ENCODE measurements around the gene DNAH7.

DNA sequence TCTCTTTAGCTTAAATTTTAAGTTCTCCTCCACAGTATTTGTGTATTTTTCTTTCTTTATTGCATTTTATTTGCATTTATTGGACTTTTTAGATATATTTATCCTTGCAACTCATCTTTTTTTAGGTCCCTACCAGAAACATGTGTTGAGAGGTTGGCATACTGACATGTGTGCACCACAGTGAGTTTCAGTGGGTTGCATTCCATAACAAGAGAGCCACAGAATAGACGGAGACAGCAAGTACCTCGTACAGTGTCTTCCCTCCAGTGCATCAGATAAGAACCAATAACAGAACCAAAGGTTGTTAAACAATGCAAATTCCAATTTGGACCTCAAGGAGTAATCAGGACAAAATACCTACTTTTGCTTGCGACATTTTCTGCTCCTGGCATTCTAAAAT, 111.9 kb downstream of the DNAH7 start:
- TF ChIP-seq EZH2 (IDR thresholded peaks at IDR 0.05; ENCODE audit: low read length): no peak
- TF ChIP-seq, protein P1, sequence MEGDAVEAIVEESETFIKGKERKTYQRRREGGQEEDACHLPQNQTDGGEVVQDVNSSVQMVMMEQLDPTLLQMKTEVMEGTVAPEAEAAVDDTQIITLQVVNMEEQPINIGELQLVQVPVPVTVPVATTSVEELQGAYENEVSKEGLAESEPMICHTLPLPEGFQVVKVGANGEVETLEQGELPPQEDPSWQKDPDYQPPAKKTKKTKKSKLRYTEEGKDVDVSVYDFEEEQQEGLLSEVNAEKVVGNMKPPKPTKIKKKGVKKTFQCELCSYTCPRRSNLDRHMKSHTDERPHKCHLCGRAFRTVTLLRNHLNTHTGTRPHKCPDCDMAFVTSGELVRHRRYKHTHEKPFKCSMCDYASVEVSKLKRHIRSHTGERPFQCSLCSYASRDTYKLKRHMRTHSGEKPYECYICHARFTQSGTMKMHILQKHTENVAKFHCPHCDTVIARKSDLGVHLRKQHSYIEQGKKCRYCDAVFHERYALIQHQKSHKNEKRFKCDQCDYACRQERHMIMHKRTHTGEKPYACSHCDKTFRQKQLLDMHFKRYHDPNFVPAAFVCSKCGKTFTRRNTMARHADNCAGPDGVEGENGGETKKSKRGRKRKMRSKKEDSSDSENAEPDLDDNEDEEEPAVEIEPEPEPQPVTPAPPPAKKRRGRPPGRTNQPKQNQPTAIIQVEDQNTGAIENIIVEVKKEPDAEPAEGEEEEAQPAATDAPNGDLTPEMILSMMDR (optimal IDR thresholded peaks at IDR 0.05 in 1 of 3, IDR thresholded peaks at IDR 0.05 in 1 of 3, conservative IDR thresholded peaks at IDR 0.05 in 1 of 3; ENCODE audit: extremely low read depth in 1 of 3, insufficient read depth in 2 of 3, low read length in 3 of 3): no peak
